GM21619 (cell line): ENCODE data around the gene COMT.

Experiments
- ATAC-seq: cut with Tn5 transposase; IDR thresholded peaks from one replicate; pipeline ENCODE4 v1.9.1; 2021; ENCODE audit not compliant: unreplicated experiment

Gene COMT

GRCh38 chr22:19992481-19992911 lies 50.9 kb downstream of the COMT start:
- ATAC-seq: no peak

- ATAC-seq: no peak
These were observed 51.4 kb downstream of the COMT start for GRCh38 chr22:19992921-19993355.

- no peak for ATAC-seq
These were observed 52.4 kb downstream of the COMT start for GRCh38 chr22:19993926-19994325.

- no peak for ATAC-seq
These were observed 53.5 kb downstream of the COMT start for GRCh38 chr22:19994851-19995610.

GRCh38 chr22:19995611-19996339 lies 54.2 kb downstream of the COMT start:
- no peak for ATAC-seq

GRCh38 chr22:19996694-19997384 lies 55.3 kb downstream of the COMT start:
- ATAC-seq: no peak

- ATAC-seq: no peak
These were observed 56.1 kb downstream of the COMT start for GRCh38 chr22:19997561-19998231.

GRCh38 chr22:19998232-19998951 lies 56.8 kb downstream of the COMT start:
- no peak for ATAC-seq

- ATAC-seq: no peak
These were observed 57.6 kb downstream of the COMT start for GRCh38 chr22:19998991-19999820.

- no peak for ATAC-seq
These were observed 58.9 kb downstream of the COMT start for GRCh38 chr22:20000246-20001081.

GRCh38 chr22:20001082-20001638 lies 59.6 kb downstream of the COMT start:
- ATAC-seq: no peak

GRCh38 chr22:20002128-20002527 lies 60.6 kb downstream of the COMT start:
- ATAC-seq: no peak

GRCh38 chr22:20002636-20003035 lies 61.1 kb downstream of the COMT start:
- no peak for ATAC-seq

- ATAC-seq: no peak
These were observed 61.7 kb downstream of the COMT start for GRCh38 chr22:20003304-20003703.

GRCh38 chr22:20004464-20004863 lies 62.9 kb downstream of the COMT start:
- ATAC-seq: no peak

GRCh38 chr22:20008221-20008995 lies 66.8 kb downstream of the COMT start:
- no peak for ATAC-seq

- no peak for ATAC-seq
These were observed 67.5 kb downstream of the COMT start for GRCh38 chr22:20009018-20009491.
